Activated T-cell treated with anti-CD3 and anti-CD28 coated beads for 24 hours (primary cell): ENCODE results near the gene STXBP1.

Experiments used
- DNase-seq: peaks from one replicate; pipeline ENCODE4 v3.0.0-alpha.2; 2020; ENCODE audit warnings: low read depth

The STXBP1 gene

GRCh38 chr9:127714951-127715469 is 102.9 kb downstream of the STXBP1 start:
- no peak for DNase-seq

- peak; percentile 96 for DNase-seq
Observed at GRCh38 chr9:127715470-127716337, 103.6 kb downstream of the STXBP1 start, which contains the start of the genes PTRH1 and TTC16. TSS of gene PTRH1 (minus strand) at chr9:127715663. CDS start at chr9:127715639, 24 bp downstream. TSS of gene TTC16 (plus strand) at chr9:127716079. CDS start at chr9:127716146, 67 bp downstream.

- DNase-seq, result no peak
Observed at GRCh38 chr9:127716412-127716811, 104.3 kb downstream of the STXBP1 start.

- DNase-seq, result no peak
Observed at GRCh38 chr9:127717766-127718165, 105.7 kb downstream of the STXBP1 start.

- DNase-seq, result no peak
Observed at GRCh38 chr9:127720031-127720864, 108.2 kb downstream of the STXBP1 start.

GRCh38 chr9:127720865-127721227 is 108.8 kb downstream of the STXBP1 start:
- no peak for DNase-seq

GRCh38 chr9:127721391-127721821 is 109.3 kb downstream of the STXBP1 start:
- DNase-seq, result no peak

GRCh38 chr9:127722055-127722745 is 110.1 kb downstream of the STXBP1 start:
- no peak for DNase-seq

GRCh38 chr9:127723013-127723412 is 110.9 kb downstream of the STXBP1 start:
- no peak for DNase-seq

GRCh38 chr9:127723444-127723843 is 111.4 kb downstream of the STXBP1 start:
- no peak for DNase-seq

- DNase-seq, result no peak
Observed at GRCh38 chr9:127724012-127724411, 111.9 kb downstream of the STXBP1 start.

GRCh38 chr9:127726871-127727270 is 114.8 kb downstream of the STXBP1 start:
- no peak for DNase-seq

- DNase-seq, result no peak
Observed at GRCh38 chr9:127728808-127729207, 116.7 kb downstream of the STXBP1 start.

GRCh38 chr9:127729522-127730256 is 117.6 kb downstream of the STXBP1 start:
- no peak for DNase-seq

- no peak for DNase-seq
Observed at GRCh38 chr9:127730262-127730661, 118.2 kb downstream of the STXBP1 start.

- DNase-seq, result no peak
Observed at GRCh38 chr9:127730799-127731410, 118.8 kb downstream of the STXBP1 start.

- no peak for DNase-seq
Observed at GRCh38 chr9:127731938-127732337, 119.9 kb downstream of the STXBP1 start.

GRCh38 chr9:127732444-127732843 is 120.4 kb downstream of the STXBP1 start:
- no peak for DNase-seq

GRCh38 chr9:127733614-127734013 is 121.5 kb downstream of the STXBP1 start:
- no peak for DNase-seq

- no peak for DNase-seq
Observed at GRCh38 chr9:127734247-127734746, 122.2 kb downstream of the STXBP1 start.
